Measurements from ENCODE around the gene FRRS1.

FRRS1 gene

GRCh38 chr1:99677416-99677815 is 89.0 kb downstream of the FRRS1 start:
- in situ Hi-C loops (cut with MboI; ENCODE audit: low sequenced_read_pairs, unreplicated experiment): loop anchor here (25.0 kb wide), 1 partner anchor 490 kb away; no protein-coding TSS in a partner anchor

GRCh38 chr1:99676876-99677275 is 89.6 kb downstream of the FRRS1 start:
- DNase-seq (ENCODE audit: low spot score): no peak
- in situ Hi-C loops (cut with MboI; ENCODE audit: low sequenced_read_pairs, unreplicated experiment): loop anchor here (25.0 kb wide), 1 partner anchor 490 kb away; no protein-coding TSS in a partner anchor
- TF ChIP-seq CTCF (IDR thresholded peaks at IDR 0.05; ENCODE audit: borderline replicate concordance, control extremely low read depth, extremely low read depth, insufficient read depth, missing control alignments): no peak

More at GRCh38 chr1:99677416-99677815, 89.0 kb downstream of the FRRS1 start:
- no peak for DNase-seq (ENCODE audit: low spot score)
- no peak for TF ChIP-seq CTCF (IDR thresholded peaks at IDR 0.05; ENCODE audit: borderline replicate concordance, control extremely low read depth, extremely low read depth, insufficient read depth, missing control alignments)

- in situ Hi-C loops (cut with MboI; ENCODE audit: low sequenced_read_pairs, unreplicated experiment): loop anchor here (25.0 kb wide), 1 partner anchor 489 kb away; no protein-coding TSS in a partner anchor
- no peak for TF ChIP-seq CTCF (IDR thresholded peaks at IDR 0.05; ENCODE audit: borderline replicate concordance, control extremely low read depth, extremely low read depth, insufficient read depth, missing control alignments)
- no peak for DNase-seq (ENCODE audit: low spot score)
These were observed 90.4 kb downstream of the FRRS1 start for GRCh38 chr1:99675994-99676393.

- no peak for DNase-seq (ENCODE audit: low spot score)
- TF ChIP-seq CTCF (IDR thresholded peaks at IDR 0.05; ENCODE audit: borderline replicate concordance, control extremely low read depth, extremely low read depth, insufficient read depth, missing control alignments): no peak
- in situ Hi-C loops (cut with MboI; ENCODE audit: low sequenced_read_pairs, unreplicated experiment): loop anchor here (25.0 kb wide), 1 partner anchor 488 kb away; no protein-coding TSS in a partner anchor
These were observed 91.1 kb downstream of the FRRS1 start for GRCh38 chr1:99675292-99675691.

GRCh38 chr1:99674115-99675064 is 92.0 kb downstream of the FRRS1 start:
- no peak for DNase-seq (ENCODE audit: low spot score)
- TF ChIP-seq CTCF (IDR thresholded peaks at IDR 0.05; ENCODE audit: borderline replicate concordance, control extremely low read depth, extremely low read depth, insufficient read depth, missing control alignments): no peak
- in situ Hi-C loops (cut with MboI; ENCODE audit: low sequenced_read_pairs, unreplicated experiment): loop anchor here (25.0 kb wide), 1 partner anchor 487 kb away; no protein-coding TSS in a partner anchor

GRCh38 chr1:99673315-99673714 is 93.1 kb downstream of the FRRS1 start:
- TF ChIP-seq CTCF (IDR thresholded peaks at IDR 0.05; ENCODE audit: borderline replicate concordance, control extremely low read depth, extremely low read depth, insufficient read depth, missing control alignments): no peak
- in situ Hi-C loops (cut with MboI; ENCODE audit: low sequenced_read_pairs, unreplicated experiment): no loop called here
- DNase-seq (ENCODE audit: low spot score): no peak
